ENCODE measurements around the gene OLA1.

Gene OLA1

DNA sequence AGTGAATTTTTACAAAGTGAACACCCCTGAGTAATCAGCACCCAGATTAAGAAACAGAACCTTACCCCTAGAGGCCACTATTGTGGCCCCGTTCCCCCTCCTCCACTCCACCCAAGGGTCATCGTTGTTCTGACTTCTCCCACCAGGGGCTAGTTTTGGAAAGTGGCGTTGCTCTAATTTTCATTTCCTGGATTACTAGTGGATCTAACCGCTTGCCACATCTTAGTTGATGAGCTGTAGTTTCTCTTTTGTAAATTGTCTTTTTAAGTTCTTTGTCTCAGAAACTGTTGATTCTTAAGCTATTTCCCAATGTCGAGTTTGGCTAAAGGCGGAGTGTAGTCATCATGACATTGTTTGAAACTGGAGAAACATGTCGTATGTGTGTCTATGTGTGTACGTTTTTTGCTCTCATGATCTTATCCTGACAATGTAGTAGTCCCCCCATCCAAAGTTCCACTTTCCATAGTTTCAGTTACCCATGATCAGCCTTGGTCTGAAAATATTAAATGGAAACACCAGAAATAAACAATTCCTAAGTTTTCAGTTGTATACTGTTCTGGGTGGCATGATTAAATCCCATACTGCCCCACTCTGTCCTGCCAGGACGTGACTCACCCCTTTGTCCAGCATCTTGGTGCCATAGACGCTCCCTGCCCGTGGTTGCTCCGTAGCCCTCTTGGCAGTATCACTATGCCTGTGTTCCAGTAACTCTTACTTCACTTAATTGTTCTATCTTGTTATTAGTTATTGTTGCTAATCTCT lies 212.2 kb downstream of the OLA1 start:
- DNase-seq (ENCODE audit: low read depth in 2 of 2), result no peak

DNA sequence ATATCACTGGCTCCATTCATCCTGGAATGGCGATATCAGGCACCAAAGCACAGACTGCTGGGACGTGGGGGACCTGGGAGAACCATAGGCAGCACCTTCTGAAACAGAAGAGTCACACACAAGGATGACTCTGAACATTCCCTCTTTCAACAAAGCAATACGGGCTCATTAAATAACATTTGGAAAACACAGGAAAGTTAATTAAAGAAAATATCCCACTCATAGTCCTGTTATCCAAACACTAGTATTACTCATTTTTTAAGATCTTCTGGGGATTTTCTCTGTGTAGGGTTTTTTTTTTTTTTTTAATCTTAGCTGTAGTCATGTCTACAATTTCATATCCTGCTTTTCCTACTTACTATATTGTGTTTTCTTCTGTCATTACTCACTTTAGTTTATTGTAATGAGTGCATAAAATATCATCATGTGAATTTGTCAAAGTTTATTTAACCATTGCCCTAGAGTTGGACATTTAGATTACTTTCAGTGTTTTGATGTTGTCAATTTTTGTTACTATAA lies 213.2 kb downstream of the OLA1 start:
- DNase-seq (ENCODE audit: low read depth in 2 of 2), result no peak

DNA sequence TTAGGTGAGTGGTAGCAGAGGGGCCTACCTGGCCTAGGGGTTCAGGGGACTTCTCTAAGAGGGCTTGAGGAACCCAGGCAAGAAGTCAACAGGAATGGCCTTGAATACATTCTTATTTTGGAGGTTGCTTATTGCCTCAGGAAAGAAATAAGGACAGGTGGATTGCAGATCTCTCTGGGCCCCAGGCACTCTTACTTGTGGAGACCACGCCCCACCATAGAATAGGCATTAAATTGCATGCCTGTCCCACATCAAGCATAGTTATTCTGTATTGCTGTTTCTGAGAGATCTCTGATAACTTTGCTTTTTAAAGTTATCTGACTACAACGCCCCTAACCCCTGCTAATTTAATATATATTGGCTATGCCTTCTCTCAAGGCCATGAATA lies 215.2 kb downstream of the OLA1 start:
- no peak for DNase-seq (ENCODE audit: low read depth in 2 of 2)

DNA sequence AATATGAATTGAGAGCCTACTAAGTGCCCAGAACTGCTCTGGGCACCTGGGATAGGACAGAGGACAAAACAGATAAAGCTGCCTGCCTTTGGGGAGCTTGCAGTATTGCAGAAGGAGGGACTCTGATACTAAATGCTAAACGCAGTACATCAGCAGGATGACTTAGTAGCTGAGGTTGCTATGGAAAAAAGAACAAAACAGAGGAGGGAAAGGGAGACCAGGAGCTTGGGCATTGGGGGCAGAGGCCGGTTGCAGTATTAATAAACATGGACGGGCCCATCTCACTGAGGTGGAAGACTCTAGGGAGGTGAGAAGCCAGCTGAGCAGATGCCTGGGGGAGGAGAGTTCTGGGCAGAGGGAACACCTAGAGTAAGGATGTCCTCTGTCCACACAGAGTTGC lies 217.1 kb downstream of the OLA1 start:
- no peak for DNase-seq (ENCODE audit: low read depth in 2 of 2)

DNA sequence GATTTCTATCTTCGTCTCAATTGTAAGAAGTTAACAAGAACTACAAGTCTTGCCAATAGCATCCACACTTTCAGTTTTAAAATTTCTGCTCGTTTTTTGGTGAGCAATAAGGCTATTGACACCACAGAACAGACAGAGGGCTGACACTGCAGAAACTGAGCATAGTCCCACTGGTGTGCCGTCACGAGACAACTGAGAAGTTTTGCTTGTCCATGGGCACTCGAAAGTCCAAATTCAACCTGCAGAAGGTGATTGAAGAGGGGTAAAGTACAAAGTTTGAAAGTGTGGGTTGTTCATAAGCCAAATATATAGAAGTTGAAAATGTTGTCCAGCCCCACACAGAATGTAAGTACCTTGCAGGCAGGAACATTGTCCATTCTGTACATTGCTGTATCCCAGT lies 219.4 kb downstream of the OLA1 start:
- no peak for DNase-seq (ENCODE audit: low read depth in 2 of 2)

DNA sequence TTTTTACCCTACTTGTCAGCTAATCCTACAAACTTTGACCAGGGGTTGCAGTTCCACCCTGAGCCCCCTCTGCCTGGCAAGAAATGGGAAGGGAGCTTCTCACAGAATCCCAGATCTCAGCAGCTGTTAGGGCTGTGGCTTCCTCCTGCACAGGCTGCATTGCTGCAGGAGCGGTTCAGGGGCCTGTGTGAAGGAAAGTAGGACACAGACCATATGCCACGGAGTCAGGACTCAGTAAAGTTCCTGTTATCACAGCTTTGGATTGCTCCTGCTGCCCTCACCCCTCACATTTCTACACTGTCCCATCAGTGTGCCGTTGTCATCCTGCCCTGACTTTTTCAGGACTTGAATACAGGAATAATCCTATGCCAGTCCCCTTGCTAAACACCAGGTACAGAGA lies 220.4 kb downstream of the OLA1 start:
- no peak for DNase-seq (ENCODE audit: low read depth in 2 of 2)

DNA sequence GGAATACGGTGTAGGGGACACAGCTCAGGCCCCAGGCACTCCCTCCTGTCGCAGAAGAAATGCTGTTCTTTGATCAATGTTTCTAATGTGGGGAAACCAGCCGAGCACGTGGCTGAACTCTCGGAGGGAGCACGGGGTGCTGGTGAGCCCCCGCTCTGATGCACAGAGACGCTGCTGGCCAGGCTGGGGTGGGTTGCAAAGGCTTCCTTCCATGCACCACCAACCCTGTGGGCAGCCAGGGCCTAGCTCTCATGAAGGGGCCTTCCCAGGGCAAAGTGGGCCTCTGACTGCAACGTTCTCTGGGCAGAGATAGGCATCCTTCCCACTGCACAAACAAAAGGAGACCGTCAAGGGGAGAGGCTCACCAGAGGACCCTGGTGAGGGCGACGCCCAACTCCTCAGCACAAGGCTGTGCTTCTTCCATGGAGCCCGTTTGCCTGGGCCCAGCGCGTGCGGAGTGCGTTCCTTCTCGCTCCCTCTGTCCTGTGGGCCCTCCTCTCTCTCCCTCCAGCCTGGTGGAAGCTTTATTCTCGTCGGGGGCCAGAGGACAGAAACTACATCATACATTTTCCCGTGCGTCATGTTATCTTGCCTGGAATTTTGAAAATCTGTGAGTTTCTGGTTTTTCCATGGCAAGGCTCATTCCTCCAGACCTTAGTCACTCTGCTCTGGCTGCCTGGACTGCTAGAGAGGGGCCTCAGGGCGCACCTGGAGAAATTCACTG lies 222.0 kb downstream of the OLA1 start:
- peak in 1 of 2 experiments; percentile 39 for DNase-seq (ENCODE audit: low read depth in 2 of 2)

DNA sequence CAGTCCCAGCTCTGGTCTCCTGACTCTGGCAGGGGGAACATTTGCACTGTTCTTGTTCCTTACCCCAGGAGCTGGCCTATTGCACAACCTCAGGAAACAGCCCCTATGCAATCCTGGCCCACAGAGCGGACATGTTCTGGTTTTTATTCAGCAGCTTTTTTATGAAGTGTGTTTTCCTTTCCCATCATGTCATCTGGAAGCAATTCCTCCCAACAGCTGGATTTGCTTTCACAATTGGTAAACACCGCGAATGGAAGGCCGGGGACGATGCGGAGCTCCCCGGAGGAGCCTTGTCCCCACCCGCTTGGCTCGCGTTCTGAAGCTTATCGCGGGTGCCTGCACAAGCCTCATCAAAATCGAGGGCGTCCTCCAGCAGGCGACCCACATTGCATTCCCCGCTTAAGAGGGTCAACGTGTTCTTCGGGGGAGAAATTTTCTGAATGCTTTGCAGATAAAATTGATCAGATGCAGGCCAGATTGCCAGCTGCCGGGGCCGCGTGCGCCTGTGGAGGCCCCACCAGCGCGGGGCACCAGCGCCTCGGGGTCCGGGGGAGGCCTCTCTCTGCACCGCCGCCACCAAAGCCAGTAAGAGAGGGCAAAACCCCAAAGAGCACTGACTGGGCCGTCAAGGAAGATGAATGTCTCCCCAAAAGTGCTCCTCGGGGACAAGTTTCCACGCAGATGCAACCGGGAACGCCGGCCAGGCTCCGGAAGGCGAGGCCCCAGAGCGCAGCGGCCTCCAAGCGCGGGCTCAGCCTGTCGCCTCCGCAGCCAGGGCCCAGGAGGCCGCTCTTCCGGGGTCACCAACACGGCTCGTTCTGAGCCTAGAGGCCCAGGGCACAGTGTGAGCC lies 222.8 kb downstream of the OLA1 start:
- DNase-seq (ENCODE audit: low read depth in 2 of 2), result peak; percentile 94

DNA sequence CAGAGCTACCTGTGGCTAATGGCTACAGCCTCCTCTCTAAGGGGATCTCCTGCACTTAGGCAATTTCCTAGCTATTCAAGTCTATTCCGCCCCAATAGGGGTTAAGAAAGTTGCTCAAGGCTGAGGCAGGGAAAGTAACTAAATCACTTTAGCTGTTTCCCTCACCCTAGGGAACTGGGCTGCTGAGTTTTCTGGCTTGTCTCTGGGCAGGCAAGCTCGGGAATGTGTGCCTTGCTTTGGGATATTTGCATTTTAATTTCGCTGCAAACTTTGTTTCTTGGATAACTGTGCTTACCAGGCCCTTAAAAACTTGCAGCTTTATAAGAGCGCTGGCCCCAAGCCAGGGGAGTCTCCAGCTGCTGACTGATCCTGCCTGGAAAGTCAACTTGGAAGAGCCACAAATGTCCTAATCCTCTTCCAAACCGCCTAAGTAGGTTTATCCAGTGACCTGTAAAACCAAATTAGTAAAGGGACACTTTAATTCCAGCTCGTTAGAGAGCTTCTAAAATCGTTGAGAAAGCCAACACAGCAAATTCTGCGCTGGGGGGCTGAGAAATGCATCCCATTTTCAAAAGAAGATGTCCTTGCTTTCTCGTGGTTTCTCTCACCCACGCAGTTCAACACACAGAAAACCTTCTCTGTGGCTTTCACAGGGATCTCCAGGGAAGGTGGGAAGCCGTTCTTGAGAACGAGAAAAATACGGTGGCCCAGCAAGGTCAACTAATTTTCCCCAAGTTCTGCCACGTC lies 223.6 kb downstream of the OLA1 start:
- peak; percentile 65 to 70 for DNase-seq (ENCODE audit: low read depth in 2 of 2)

DNA sequence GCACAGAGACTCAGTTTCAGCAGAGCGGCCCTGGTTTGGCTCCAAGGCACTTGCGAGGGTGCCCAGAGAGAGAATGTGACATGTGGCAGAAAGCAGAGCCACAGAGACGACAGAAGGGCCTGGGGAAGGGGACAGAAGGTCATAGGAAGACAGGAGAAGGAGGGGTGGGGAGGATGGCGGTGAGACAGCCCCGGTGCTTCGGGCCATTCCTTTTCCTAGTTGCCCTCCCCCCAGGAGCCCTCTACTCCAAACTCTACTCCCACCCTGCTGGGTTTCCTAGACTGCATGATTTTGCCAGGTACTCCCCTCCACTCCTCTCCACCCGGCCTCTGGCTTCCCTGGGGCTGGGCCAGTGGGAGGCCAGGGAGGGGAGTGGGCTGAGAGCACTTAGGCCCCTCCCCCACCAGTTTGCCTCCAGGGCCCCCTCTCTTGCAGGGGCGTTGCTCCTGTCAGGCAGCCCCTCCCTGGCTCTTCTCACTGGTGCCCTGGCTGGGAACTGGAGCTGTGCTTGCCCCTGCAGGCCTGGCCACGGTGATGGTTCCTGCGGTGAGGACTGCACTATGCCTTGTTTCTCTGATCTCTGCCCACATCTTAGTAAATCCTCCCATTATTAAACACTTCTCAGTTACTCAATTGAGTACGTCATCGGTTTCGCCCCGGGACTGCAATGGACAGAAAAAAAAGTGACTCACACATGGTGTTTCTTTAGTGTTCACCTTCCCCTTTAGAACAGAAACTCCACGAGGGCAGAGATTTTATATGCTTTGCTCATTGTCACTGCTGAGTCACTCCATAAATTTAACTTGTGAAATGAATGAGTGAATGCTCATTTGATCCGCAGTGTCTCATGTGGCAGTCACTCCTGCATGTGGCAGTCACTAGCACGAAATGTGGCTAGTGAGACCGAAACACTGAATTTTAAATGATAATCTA lies 224.5 kb downstream of the OLA1 start:
- DNase-seq (ENCODE audit: low read depth in 2 of 2), result peak; percentile 70 to 75

All from fibroblast of skin of left quadriceps (primary cell).